K562 (cell line): ENCODE results near the gene COLEC12. TPM values are rescaled to one million over a fixed set of nuclear protein-coding genes. Genes with fewer than 3 reads are reported as not detected.

ENCODE experiments used
- ATAC-seq: fragments of 200-7000 bp; cut with Tn5 transposase; 3 replicates; pipeline ENCODE4 v1.9.1; 2020; ENCODE audit warnings: moderate library complexity
- BruUV-seq: library from RNA; stranded (reverse); fragments of 400-500 nt; replicated peaks from 2 replicates; lab custom pipeline; 2021; lab: Mats Ljungman, UMichigan
- CTCF ChIA-PET: fragments of 300-600 bp; formaldehyde crosslinking; extraction: SDS; loops from one replicate; lab custom pipeline; 2021; ENCODE audit warnings: low intra/inter-chr PET ratio; lab: Yijun Ruan, JAX
- POLR2A ChIA-PET: fragments of 300-600, 350-650 bp; sonication (Branson Sonifier 250); formaldehyde crosslinking; extraction: SDS; loops from one replicate; lab custom pipeline; 2021; ENCODE audit warnings: antibody characterized with exemption, inconsistent platforms; lab: Yijun Ruan, JAX
- DNase-seq, 4 experiments: peaks; one replicate each; pipeline versions ENCODE4 v3.0.0 to v3.0.0-alpha.2; 2011 to 2018; ENCODE audit warnings: low spot score in 3 of 4, mixed read lengths in 3 of 4; ENCODE audit errors: extremely low read depth in 1 of 4
- FAIRE-seq: peaks from 2 replicates; lab custom pipeline; 2011; peaks lifted over from hg19 to GRCh38; lab: Jason Lieb, UNC
- H2AFZ ChIP-seq: 2 replicates; pipeline ENCODE4 v1.6.0; 2011; ENCODE audit warnings: low read depth, low read length, control low read depth, inconsistent platforms
- H3K27ac ChIP-seq: fragments of 200-600 bp; 3 replicates; pipeline ENCODE4 v1.8.0; 2011; ENCODE audit warnings: low read depth, mild to moderate bottlenecking, control low read depth, inconsistent platforms, low read length, moderate library complexity, mixed read lengths; ENCODE audit errors: extremely low read depth
- H3K27me3 ChIP-seq, 2 experiments: fragments of 300-600 bp in 1 of 2; 2 replicates in 1 of 2; 3 replicates in 1 of 2; pipeline versions ENCODE4 v1.6.0 to v1.8.0; 2011; ENCODE audit warnings: inconsistent platforms in 2 of 2, low read length in 2 of 2, mild to moderate bottlenecking in 1 of 2, mixed read lengths in 1 of 2, moderate library complexity in 1 of 2; ENCODE audit not compliant: control insufficient read depth in 2 of 2, insufficient read depth in 2 of 2
- H3K36me3 ChIP-seq: fragments of 300-600 bp; 3 replicates; pipeline ENCODE4 v1.8.0; 2011; ENCODE audit warnings: mild to moderate bottlenecking, low read length, inconsistent platforms; ENCODE audit not compliant: control insufficient read depth, insufficient read depth
- H3K4me1 ChIP-seq, 2 experiments: fragments of 200-600 bp in 1 of 2; replicated peaks in 1 of 2; 2 replicates in 1 of 2; 3 replicates in 1 of 2; pipeline versions ENCODE4 v1.5.1 to v1.8.0; 2011; ENCODE audit warnings: inconsistent platforms in 2 of 2, low read length in 2 of 2, mild to moderate bottlenecking in 1 of 2, mixed read lengths in 1 of 2, moderate library complexity in 1 of 2; ENCODE audit not compliant: control insufficient read depth in 2 of 2, insufficient read depth in 2 of 2
- H3K4me2 ChIP-seq: 2 replicates; pipeline ENCODE4 v1.6.1; 2011; ENCODE audit warnings: low read length, control low read depth, inconsistent platforms, mixed read lengths; ENCODE audit not compliant: insufficient read depth
- H3K4me3 ChIP-seq: fragments of 200-600 bp; sonication (generic), shearing (Covaris generic); 2 replicates; pipeline ENCODE4 v1.5.1; 2016; ENCODE audit warnings: control low read depth, inconsistent platforms
- H3K79me2 ChIP-seq: fragments of 200-600 bp; 3 replicates; pipeline ENCODE4 v1.8.0; 2011; ENCODE audit warnings: low read length, inconsistent platforms; ENCODE audit not compliant: control insufficient read depth, insufficient read depth
- H3K9ac ChIP-seq, 2 experiments: 2 replicates each; pipeline versions ENCODE4 v1.6.0 to v1.6.1; 2011; ENCODE audit warnings: low read depth in 2 of 2, low read length in 2 of 2, control low read depth in 1 of 2, inconsistent platforms in 1 of 2, mild to moderate bottlenecking in 1 of 2, mixed read lengths in 1 of 2; ENCODE audit not compliant: insufficient read depth in 1 of 2
- H3K9me1 ChIP-seq: one replicate; pipeline ENCODE4 v1.6.0; 2011; ENCODE audit warnings: inconsistent platforms, mild to moderate bottlenecking, low read length, moderate library complexity; ENCODE audit not compliant: control insufficient read depth, insufficient read depth
- H3K9me3 ChIP-seq: replicated peaks from 2 replicates; pipeline ENCODE4 v1.5.1; 2011; ENCODE audit warnings: low read depth, low read length, inconsistent platforms; ENCODE audit not compliant: control insufficient read depth, insufficient read depth
- H4K20me1 ChIP-seq: replicated peaks from 2 replicates; pipeline ENCODE4 v1.6.1; 2011; ENCODE audit warnings: low read length, inconsistent platforms, mixed read lengths; ENCODE audit not compliant: control insufficient read depth, insufficient read depth
- ETS1 ChIP-seq: conservative IDR thresholded peaks from 2 replicates; pipeline ENCODE4 v1.6.1; 2011; ENCODE audit warnings: low read depth, mild to moderate bottlenecking, low read length; ENCODE audit not compliant: control insufficient read depth
- L3MBTL2 ChIP-seq: fragments of 450-650 bp; IDR thresholded peaks from 2 replicates; pipeline ENCODE4 v1.6.1; 2016; ENCODE audit warnings: mild to moderate bottlenecking, moderate library complexity
- ZBTB40 ChIP-seq, 2 experiments: fragments of 450-650 bp in 1 of 2; sonication (generic) in 1 of 2; formaldehyde crosslinking in 1 of 2; IDR thresholded peaks; 2 replicates each; pipeline versions ENCODE4 v1.7.1 to v1.9.0; 2016 to 2022; ENCODE audit warnings: inconsistent platforms in 1 of 2, mild to moderate bottlenecking in 1 of 2, missing genetic modification reagents in 1 of 2
- WGBS: fragments of 100-300 bp; shearing (Covaris generic); methylation state at CpG from one replicate; pipeline ENCODE4 v1.1.6; 2016; ENCODE audit warnings: low coverage, mixed read lengths; ENCODE audit not compliant: insufficient coverage; ENCODE audit errors: missing lambda C conversion rate; 5-methylcytosine and 5-hydroxymethylcytosine counted together
- in situ Hi-C: fragments of 300-500 bp; cut with MboI; formaldehyde crosslinking; loops from 4 replicates; pipeline ENCODE4 v1.15.0; 2018; ENCODE audit warnings: inconsistent platforms, mixed read lengths
- intact Hi-C: fragments of 100-400 bp; cut with micrococcal nuclease; formaldehyde crosslinking; loops from 2 replicates; pipeline ENCODE4 v1.14.2; 2022
- polyA plus RNA-seq, 8 experiments: library from polyadenylated mRNA; depleted of rRNA in 4 of 8; stranded (reverse) in 5 of 8; unstranded in 3 of 8; fragments of >200 nt; fragmentation: Nextera tagmentation in 2 of 8; fragmentation: Illumina TruSeq in 1 of 8; extraction: Ambion mirVana in 2 of 8; extraction: Trizol in 1 of 8; gene quantifications; 2 replicates each; pipeline versions ENCODE4 v1.2.1 to v1.2.3, GENCODE V29; 2011 to 2014; ENCODE audit warnings: inconsistent platforms in 1 of 8, missing spikeins in 1 of 8
- total RNA-seq, 7 experiments: library from RNA; depleted of rRNA in 6 of 7; stranded (reverse); fragments of >200 nt in 6 of 7; fragmentation: Illumina TruSeq in 2 of 7; extraction: Trizol in 2 of 7; gene quantifications; 2 replicates each; pipeline versions ENCODE4 v1.2.1 to v1.2.3, GENCODE V29; 2011 to 2021; ENCODE audit warnings: low replicate concordance in 1 of 7

COLEC12 gene
- total and polyA plus RNA-seq, 9 of the 15 experiments (the other 6 are each of a cell fraction or from before 2014, with no cell fraction given) = 0.04 TPM; not detected in 8

GRCh38 chr18:396251-396555 is 104.3 kb downstream of the COLEC12 start (continued):
- no peak for TF ChIP-seq ETS1
- TF ChIP-seq, all 486 proteins: peak for 0

- in situ Hi-C loops = no loop called here
- no peak for FAIRE-seq
- 3% methylated on average over 13 of the region's 13 CpGs for WGBS
- BruUV-seq = no TSS peak
- Histone ChIP-seq H3K4me3 (no peak overlapping the region), H4K20me1 (no peaks in the 10 kb centered on the region), H3K27ac (no peak overlapping the region), H3K9me1 (no peaks in the 10 kb centered on the region), H3K4me1 (no peaks in the 10 kb centered on the region), H3K27me3 (peaks cover 21 to 27% of the 10 kb centered on the region in 2 experiments; a peak in 4 of 5 replicates), H3K36me3 (no peaks in the 10 kb centered on the region), H3K4me2 (no peak overlapping the region), H2AFZ (no peak overlapping the region), H3K9ac (no peak overlapping the region), H3K79me2 (no peaks in the 10 kb centered on the region), H3K9me3 (no peaks in the 10 kb centered on the region)
- intact Hi-C loops = no loop called here
- no peak for DNase-seq
- POLR2A ChIA-PET = no interaction called here
- ATAC-seq = no peak
- CTCF ChIA-PET = no interaction called here
- TF ChIP-seq L3MBTL2 = peak; percentile 53
- no peak for TF ChIP-seq ZBTB40 (IDR thresholded peaks at IDR 0.05)
- no peak for TF ChIP-seq ZBTB40 (CRISPR knock-in tag; IDR thresholded peaks at IDR 0.05)
Observed at GRCh38 chr18:395456-396250, 104.8 kb downstream of the COLEC12 start.
